ENCODE data around the gene GLS. TPM values are rescaled to one million over a fixed set of nuclear protein-coding genes. Genes with fewer than 3 reads are reported as not detected.
A peak's percentile ranks its signal among the peaks of the same experiment; 100 is the strongest.
"Not testable (repeated sequence)": the region's sequence is repeated elsewhere in the genome, so short reads cannot be mapped to it uniquely, and the experiment has no call there.

Gene GLS
- total RNA-seq, 1 experiment from 2014 or later: 94.0 TPM

DNA sequence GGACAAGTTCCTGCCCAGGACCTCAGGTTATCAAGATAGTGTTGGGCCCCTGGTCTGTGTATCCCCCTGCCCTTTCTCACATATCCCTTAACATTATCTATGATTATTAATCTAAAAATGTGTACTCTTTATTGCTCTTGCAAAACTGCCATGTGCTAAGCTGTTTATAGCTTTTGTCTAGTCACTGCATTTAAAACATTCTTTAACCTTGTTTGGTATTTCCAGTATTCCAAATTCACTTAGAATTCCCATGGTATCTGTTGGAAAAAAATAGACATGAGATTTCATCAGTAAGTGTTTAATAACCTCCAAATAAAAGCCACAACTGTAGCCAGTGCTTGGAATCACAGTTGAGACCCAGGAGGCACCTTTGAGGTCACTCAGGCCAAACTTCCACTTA lies 16.2 kb upstream of the GLS start:
- H3K4me3 ChIP-seq (ENCODE audit: insufficient read depth, low read depth, low read length): no peak overlapping the region
- DNase-seq: no peak
- H3K27me3 ChIP-seq (ENCODE audit: control insufficient read depth, insufficient read depth, low read length): no peaks in the 10 kb centered on the region
- no peaks in the 10 kb centered on the region for H3K36me3 ChIP-seq (replicated peaks; ENCODE audit: control insufficient read depth, insufficient read depth, low read length)

DNA sequence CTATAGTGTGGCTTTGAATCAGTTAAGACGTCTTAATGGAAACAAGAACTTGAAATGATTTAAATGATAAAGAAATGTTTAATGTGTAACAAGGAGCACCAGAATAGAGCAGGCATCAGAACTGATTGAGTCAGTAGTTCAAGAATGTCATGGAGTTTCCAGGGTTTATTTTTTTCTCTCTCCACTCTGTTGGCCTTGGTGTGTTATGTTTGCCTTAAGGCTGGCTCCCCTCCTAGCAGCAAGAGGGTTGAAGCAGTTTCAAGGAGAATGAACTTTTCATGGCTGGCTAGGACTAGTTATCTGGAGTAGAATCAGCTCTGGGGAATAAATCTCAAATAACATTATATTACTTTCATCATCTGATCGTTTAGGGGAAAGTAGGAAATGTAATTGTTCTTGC lies 13.4 kb upstream of the GLS start:
- Histone ChIP-seq H3K27me3 (ENCODE audit: control insufficient read depth, insufficient read depth, low read length) (no peaks in the 10 kb centered on the region), H3K4me3 (ENCODE audit: insufficient read depth, low read depth, low read length) (no peak overlapping the region), H3K36me3 (replicated peaks; ENCODE audit: control insufficient read depth, insufficient read depth, low read length) (no peaks in the 10 kb centered on the region)
- no peak for DNase-seq

DNA sequence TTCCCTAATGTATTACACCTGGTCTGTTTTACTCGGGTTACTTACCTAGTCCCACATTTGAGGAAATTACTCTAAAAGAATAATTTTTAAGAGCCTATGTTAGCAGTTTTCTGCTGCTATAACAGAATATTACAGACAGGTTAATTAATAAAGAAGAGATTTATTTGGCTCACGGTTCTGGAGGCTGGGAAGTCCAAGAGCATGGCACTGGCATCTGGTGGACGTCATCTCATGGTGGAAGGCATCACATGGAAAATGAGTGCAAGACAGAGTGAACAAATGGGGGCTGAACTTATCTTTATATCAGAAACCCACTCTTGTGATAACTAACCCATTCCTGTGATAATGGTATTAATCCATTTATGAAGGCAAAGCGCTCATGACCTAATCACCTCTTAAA lies 12.8 kb upstream of the GLS start:
- no peaks in the 10 kb centered on the region for H3K27me3 ChIP-seq (ENCODE audit: control insufficient read depth, insufficient read depth, low read length)
- no peak overlapping the region for H3K4me3 ChIP-seq (ENCODE audit: insufficient read depth, low read depth, low read length)
- no peak for DNase-seq
- no peaks in the 10 kb centered on the region for H3K36me3 ChIP-seq (replicated peaks; ENCODE audit: control insufficient read depth, insufficient read depth, low read length)

DNA sequence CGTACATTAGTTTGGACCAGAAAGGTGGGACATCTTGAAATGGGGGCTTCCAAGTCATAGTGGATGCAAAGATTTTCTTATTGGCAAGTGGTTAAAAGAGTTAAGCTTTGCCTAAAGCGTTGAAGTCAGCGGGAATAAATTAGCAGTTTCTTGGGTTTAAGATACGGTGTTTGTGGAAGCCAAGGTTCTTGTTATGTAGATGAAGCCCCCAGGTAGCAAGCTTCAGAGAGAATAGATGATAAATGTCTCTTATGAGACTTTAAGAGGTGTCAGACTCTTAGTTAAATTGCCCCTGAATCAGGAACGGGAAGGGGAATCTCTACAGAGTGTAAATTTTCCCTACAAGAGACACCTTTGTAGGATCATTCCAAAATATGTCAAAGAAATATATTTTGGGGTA lies 10.9 kb upstream of the GLS start:
- Histone ChIP-seq H3K36me3 (replicated peaks; ENCODE audit: control insufficient read depth, insufficient read depth, low read length) (no peaks in the 10 kb centered on the region), H3K4me3 (ENCODE audit: insufficient read depth, low read depth, low read length) (no peak overlapping the region), H3K27me3 (ENCODE audit: control insufficient read depth, insufficient read depth, low read length) (no peaks in the 10 kb centered on the region)
- no peak for DNase-seq

DNA sequence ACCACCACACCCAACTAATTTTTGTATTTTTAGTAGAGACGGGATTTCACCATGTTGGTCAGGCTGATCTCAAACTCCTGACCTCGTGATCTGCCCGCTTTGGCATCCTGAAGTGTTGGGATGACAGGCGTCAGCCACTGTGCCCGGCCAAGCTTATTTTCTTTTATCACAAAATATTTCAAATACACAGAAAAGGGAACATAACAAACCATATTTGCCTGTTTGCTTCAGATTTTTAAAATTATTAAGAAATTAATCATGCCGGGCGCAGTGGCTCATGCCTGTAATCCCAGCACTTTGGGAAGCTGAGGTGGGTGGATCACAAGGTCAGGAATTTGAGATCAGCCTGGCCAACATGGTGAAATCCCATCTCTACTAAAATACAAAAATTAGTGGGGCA lies 7.2 kb upstream of the GLS start:
- DNase-seq; H3K4me3 ChIP-seq (ENCODE audit: insufficient read depth, low read depth, low read length); H3K27me3 ChIP-seq (ENCODE audit: control insufficient read depth, insufficient read depth, low read length); H3K36me3 ChIP-seq (replicated peaks; ENCODE audit: control insufficient read depth, insufficient read depth, low read length): not testable (repeated sequence)

DNA sequence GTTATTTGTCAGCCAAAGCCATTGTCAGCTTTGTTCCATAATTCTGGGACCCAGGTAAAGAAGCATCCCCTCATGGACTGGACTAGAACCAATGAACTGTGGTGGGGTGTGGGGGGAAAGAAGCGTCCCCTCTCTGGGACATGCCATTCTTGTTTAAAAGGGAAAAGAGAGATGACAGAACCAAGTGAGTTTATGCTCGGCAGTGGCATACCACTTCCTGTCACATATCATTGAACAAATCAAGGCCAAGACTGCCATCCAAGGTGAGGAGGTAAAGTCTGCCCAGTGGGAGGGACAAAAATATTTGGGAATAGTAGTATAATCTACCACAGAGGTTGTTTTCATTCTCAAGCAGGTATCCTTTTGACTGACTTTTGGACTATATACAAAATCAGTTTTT lies 4.7 kb upstream of the GLS start:
- Histone ChIP-seq H3K27me3 (ENCODE audit: control insufficient read depth, insufficient read depth, low read length) (no peaks in the 10 kb centered on the region), H3K4me3 (ENCODE audit: insufficient read depth, low read depth, low read length) (no peak overlapping the region), H3K36me3 (replicated peaks; ENCODE audit: control insufficient read depth, insufficient read depth, low read length) (no peaks in the 10 kb centered on the region)
- no peak for DNase-seq

DNA sequence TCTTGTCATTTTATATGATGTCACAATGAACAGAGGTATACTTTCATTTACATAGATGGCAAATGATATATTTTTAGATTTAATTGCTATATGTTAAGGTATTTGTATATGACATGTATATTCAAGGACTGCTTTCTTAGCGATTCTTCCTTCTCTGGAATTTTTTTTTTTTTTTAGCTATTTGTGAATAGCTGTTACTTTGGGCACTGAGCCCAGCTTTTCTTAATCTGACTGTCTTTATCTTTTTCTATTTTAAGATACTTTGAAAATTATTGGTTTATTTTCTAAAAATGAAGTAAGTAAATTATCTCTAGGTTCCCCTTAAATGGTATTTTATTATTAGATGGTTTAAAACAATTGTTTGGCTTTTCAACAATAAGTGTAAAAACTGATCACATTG lies 4.0 kb upstream of the GLS start:
- Histone ChIP-seq H3K4me3 (ENCODE audit: insufficient read depth, low read depth, low read length) (no peak overlapping the region), H3K27me3 (ENCODE audit: control insufficient read depth, insufficient read depth, low read length) (no peaks in the 10 kb centered on the region), H3K36me3 (replicated peaks; ENCODE audit: control insufficient read depth, insufficient read depth, low read length) (no peaks in the 10 kb centered on the region)
- no peak for DNase-seq

DNA sequence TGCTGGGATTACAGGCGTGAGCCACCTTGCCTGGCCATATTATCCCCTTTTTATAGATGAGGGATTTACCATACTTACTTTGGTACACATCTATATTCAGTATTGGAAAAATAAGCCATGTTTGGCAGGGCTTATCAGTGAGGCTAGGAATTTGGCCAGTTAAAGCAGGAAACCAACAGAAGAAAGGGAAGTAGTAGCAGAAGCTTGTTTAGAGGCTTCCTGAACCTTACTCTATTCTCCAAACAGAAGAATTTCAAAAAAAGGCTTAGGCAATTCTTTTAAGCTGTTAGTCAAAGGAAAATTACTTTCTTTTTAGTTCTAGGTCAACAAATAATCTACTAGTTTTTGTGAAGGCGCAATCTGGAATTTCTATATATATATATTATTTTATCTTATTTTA lies 3.2 kb upstream of the GLS start:
- Histone ChIP-seq H3K4me3 (ENCODE audit: insufficient read depth, low read depth, low read length) (no peak overlapping the region), H3K36me3 (replicated peaks; ENCODE audit: control insufficient read depth, insufficient read depth, low read length) (no peaks in the 10 kb centered on the region), H3K27me3 (ENCODE audit: control insufficient read depth, insufficient read depth, low read length) (no peaks in the 10 kb centered on the region)
- no peak for DNase-seq

DNA sequence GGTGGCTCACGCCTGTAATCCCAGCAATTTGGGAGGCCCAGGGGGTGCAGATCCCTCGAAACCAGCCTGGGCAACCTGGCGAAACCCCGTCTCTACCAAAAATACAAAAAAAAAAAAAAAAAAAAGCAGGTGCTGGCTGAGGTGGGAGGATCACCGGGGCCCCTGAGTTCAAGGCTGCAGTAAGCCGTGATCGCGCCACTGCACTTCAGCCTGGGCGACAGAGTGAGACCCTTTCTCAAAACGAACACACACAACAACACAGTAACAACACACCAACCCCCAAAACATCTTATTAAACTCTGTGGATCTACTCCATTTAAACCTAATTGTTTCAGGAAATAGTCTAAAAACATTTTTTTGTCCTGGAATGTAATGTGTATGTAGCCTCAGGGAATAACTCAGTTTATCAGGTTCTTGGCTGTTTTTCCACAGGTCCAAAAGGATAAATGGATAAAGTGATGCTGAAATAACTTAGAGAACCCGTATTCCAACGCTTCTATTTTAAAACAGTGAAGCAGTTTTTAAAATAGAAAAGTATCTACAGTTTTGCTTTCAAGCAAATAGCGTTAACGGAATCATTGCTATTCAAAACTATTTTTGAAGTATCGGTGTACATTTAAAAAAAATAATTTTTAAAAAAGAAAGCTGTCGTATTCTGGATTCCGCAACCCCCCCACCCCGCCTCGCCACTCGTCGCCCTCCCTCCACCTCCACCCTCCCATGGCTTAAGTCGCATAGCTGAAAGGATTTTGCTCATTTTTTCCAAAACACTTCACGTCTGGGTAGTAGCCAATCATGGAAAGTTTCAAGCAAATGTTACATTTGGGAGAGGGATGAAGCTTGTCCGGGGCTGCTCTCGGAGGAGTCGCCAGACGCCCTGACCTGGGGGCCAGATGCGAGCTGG lies 895 bp upstream of the GLS start:
- peak; percentile 76 for DNase-seq
- Histone ChIP-seq H3K36me3 (replicated peaks; ENCODE audit: control insufficient read depth, insufficient read depth, low read length) (no peaks in the 10 kb centered on the region), H3K27me3 (ENCODE audit: control insufficient read depth, insufficient read depth, low read length) (no peaks in the 10 kb centered on the region), H3K4me3 (ENCODE audit: insufficient read depth, low read depth, low read length) (peak overlapping the region; percentile 54)

DNA sequence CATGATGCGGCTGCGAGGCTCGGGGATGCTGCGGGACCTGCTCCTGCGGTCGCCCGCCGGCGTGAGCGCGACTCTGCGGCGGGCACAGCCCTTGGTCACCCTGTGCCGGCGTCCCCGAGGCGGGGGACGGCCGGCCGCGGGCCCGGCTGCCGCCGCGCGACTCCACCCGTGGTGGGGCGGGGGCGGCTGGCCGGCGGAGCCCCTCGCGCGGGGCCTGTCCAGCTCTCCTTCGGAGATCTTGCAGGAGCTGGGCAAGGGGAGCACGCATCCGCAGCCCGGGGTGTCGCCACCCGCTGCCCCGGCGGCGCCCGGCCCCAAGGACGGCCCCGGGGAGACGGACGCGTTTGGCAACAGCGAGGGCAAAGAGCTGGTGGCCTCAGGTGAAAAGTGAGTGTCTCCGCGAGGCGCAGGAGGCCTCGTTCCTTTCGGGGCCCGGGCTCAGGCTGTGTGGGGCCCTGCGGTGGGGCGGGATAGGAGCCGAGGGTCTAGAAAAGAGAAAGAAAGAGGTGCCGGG lies 520 bp downstream of the GLS start:
- H3K27me3 ChIP-seq (ENCODE audit: control insufficient read depth, insufficient read depth, low read length): no peaks in the 10 kb centered on the region
- peak overlapping the region; percentile 89 for H3K4me3 ChIP-seq (ENCODE audit: insufficient read depth, low read depth, low read length)
- no peaks in the 10 kb centered on the region for H3K36me3 ChIP-seq (replicated peaks; ENCODE audit: control insufficient read depth, insufficient read depth, low read length)
- DNase-seq: peak; percentile 73

DNA sequence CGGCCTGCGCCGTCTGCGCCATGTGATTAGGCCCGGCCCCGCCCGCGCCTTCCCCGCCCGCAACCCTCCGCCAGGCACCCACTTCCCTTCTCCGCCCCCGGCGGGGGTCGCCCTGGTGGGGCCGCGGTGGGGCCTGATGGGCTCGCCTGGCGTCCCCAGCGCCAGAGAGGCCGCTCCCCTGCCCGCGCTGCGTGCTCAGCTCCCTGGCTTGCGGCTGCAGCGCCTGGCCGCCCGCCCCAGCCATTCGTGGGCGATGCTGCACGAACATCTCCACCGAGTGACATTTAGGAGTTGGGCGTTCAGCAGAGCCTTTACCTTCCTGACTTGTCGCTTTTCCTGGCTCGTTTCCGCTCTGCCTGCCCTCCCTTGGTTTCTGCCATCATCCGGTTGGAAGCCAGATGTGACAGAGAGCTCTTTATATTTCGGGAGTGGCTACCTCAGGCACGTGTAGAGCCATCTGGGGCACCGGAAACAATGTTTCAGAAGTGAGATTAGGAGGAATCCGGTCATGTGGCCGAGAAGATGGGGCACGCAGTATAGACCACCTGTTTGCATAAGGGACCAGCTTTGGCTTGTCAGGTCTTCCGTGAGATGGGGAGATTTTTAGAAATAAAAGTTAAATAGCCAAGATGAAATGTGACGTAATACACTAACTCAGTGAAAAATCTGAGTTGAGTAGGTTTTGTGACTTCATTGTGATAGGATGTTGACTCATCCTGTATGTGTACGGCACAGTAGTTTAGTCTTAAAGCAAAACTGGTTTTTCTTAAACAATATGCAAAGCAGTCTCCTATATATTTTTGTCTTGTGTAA lies 1.2 kb downstream of the GLS start:
- DNase-seq: no peak
- H3K27me3 ChIP-seq (ENCODE audit: control insufficient read depth, insufficient read depth, low read length): no peaks in the 10 kb centered on the region
- no peaks in the 10 kb centered on the region for H3K36me3 ChIP-seq (replicated peaks; ENCODE audit: control insufficient read depth, insufficient read depth, low read length)
- peak overlapping the region; percentile 89 for H3K4me3 ChIP-seq (ENCODE audit: insufficient read depth, low read depth, low read length)

DNA sequence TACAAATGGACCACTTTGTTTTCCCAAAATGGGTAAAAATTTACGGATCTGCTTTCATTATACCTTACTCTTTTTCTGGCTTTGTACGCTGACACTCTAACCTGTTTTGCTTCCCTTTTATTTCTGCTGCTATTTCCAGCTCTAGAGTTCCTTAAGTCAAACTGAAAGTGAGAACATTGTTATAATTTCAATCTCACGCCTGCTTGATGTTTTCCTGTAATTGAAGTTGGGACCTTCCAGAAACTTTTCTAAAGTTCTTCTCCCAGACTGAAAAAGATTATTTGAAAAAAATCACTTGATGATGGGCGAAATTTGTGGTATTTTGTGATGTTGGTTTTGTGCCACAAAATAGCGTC lies 1.8 kb downstream of the GLS start:
- no peaks in the 10 kb centered on the region for H3K27me3 ChIP-seq (ENCODE audit: control insufficient read depth, insufficient read depth, low read length)
- peak overlapping the region; percentile 89 for H3K4me3 ChIP-seq (ENCODE audit: insufficient read depth, low read depth, low read length)
- no peaks in the 10 kb centered on the region for H3K36me3 ChIP-seq (replicated peaks; ENCODE audit: control insufficient read depth, insufficient read depth, low read length)
- DNase-seq: no peak

DNA sequence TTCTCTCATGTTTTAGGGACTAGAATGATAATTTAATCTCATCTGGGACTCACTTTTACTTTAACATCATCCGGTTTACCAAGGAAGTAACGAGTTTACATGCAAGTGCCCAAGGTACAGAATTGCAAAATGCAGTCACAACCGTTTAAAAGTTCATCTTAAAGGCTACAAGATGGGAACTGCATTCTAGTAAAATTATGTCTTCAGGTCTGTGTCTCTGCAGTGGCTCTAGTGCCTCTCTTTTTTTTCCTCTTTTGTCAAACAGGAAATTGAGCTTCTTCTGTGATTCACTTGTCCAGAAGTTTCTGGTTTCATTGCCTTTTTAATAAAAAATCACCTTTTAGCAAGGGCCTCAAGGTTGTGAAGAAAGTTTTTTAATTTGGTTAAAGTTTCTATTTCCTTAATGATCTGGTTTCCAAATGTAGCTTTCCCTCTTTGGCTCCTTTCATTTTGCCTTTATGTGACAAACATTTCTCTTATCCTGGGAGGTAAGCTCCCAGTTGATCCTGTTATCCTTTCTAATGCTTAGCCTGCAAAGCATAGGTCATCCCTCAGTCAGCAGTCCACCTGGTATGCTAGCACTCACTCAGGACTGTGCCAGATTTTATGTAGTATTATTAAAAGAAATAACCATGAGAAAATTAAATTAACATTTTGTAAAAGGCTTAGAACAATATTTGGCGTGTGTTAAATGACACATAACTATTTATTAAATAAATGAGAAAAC lies 2.4 kb downstream of the GLS start:
- H3K36me3 ChIP-seq (replicated peaks; ENCODE audit: control insufficient read depth, insufficient read depth, low read length): no peaks in the 10 kb centered on the region
- H3K4me3 ChIP-seq (ENCODE audit: insufficient read depth, low read depth, low read length): peak overlapping the region; percentile 89; the same call in 1 of the 2 replicates
- DNase-seq: no peak
- no peaks in the 10 kb centered on the region for H3K27me3 ChIP-seq (ENCODE audit: control insufficient read depth, insufficient read depth, low read length)

DNA sequence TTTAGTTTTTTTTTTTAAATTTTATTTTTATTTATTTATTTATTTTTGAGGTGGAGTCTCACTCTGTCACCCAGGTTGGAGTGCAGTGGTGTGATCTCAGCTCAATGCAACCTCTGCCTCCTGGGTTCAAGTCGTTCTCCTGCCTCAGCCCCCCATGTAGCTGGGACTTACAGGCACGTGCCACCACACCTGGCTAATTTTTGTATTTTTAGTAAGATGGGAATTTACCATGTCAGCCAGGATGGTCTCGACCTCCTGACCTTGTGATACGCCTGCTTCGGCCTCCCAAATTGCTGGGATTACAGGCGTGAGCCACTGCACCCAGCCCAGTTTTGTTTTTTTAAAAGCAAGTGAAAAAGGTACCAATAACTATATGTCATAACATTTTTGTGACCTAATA lies 5.2 kb downstream of the GLS start:
- H3K4me3 ChIP-seq (ENCODE audit: insufficient read depth, low read depth, low read length); H3K36me3 ChIP-seq (replicated peaks; ENCODE audit: control insufficient read depth, insufficient read depth, low read length); H3K27me3 ChIP-seq (ENCODE audit: control insufficient read depth, insufficient read depth, low read length); DNase-seq: not testable (repeated sequence)
